RCC 7860 (cell line): ENCODE measurements around the gene BEX1.

ENCODE experiments used
- DNase-seq: peaks from one replicate; pipeline ENCODE4 v3.0.0-alpha.2; 2015; ENCODE audit warnings: low spot score
- FAIRE-seq: peaks from 2 replicates; lab custom pipeline; 2012; peaks lifted over from hg19 to GRCh38; lab: Jason Lieb, UNC

The BEX1 gene

GRCh38 chrX:103012945-103013344, 51.0 kb downstream of the BEX1 start:
- DNase-seq, result no peak
- FAIRE-seq, result no peak
